GM19025 (cell line): ENCODE measurements around the gene CCDC122.
A peak's percentile ranks its signal among the peaks of the same experiment; 100 is the strongest.

Experiments used
- ATAC-seq: cut with Tn5 transposase; IDR thresholded peaks from one replicate; pipeline ENCODE4 v1.9.1; 2021; ENCODE audit warnings: mild to moderate bottlenecking, low read depth, moderate library complexity; ENCODE audit not compliant: unreplicated experiment

The CCDC122 gene

DNA sequence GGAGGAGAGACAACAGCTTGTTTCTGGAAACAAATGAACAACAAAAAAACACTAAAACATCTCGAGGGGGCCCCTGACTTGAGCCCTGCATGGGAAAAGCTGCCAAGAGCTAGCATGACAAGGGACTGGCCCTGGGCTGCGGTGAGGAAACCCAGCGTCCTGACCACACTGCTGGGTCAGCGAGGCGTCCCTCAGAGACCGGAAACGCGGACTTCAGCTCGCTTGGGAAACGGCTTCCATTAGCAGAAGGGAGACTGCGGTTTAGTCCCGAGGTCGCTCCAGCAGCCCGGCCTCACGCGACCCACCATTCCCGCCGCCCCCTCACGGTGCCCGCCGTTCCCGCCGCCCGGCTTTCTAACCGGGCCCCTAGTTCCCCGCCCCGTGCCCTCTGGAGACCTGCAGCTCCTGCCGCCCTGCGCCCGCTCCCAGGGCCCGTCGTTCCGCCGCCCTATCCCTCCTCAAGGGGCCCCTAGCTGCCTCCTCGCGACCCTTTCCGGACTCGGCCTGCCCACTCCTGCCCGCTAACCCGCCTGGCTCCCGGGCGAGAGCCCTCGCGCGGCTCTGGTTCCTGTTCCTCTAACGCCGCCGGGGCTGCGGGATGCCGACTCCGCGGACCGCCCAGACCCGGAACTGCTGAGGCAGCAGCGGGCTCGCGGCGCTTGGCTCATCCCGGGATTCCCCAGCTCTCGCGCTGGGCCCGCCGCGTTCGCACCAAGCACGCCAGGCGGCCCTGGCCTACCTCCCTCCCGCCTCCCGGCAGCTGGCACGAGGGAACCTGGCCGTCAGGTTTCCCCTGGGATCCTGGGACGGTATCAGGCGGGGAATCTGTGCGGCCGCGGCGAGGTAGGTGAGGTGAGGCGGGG lies at the start of gene CCDC122:
Gene CCDC122, minus strand, starts transcription at position 849 of the 863 bp plus-strand sequence. CDS start 10,364 bp downstream, outside the sequence.
- ATAC-seq: peak; percentile 86

DNA sequence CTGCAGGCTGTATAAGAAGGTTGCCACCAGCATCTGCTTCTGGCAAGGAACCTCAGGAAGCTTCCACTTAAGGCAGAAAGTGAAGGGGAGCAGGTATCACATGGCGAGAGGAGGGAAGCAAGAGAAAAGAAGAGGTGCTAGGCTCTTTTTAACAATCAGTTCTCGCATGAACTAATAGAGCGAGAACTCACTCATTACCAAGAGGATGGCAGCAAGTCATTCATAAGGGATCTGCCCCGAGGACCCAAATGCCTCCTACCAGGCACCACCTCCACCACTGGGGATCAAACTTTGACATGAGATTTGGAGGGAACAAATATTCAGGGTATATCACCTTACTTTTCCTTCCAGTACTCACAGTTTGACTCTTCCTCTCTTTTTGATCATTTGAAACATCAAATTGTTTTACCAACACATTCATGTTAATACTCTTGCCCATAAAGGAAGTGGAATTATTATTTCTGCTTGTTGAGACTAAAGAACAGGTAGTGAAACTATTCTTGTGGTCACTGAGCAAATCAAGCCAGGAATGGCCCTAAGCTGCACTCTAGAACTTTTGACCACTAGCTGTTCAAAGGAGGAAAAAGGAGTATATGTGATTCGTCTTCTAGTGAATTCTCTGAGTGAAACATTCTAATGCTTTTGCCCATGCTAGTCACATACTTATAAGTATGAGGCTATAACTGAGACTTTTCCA lies 45.2 kb upstream of the CCDC122 start:
- no peak for ATAC-seq

DNA sequence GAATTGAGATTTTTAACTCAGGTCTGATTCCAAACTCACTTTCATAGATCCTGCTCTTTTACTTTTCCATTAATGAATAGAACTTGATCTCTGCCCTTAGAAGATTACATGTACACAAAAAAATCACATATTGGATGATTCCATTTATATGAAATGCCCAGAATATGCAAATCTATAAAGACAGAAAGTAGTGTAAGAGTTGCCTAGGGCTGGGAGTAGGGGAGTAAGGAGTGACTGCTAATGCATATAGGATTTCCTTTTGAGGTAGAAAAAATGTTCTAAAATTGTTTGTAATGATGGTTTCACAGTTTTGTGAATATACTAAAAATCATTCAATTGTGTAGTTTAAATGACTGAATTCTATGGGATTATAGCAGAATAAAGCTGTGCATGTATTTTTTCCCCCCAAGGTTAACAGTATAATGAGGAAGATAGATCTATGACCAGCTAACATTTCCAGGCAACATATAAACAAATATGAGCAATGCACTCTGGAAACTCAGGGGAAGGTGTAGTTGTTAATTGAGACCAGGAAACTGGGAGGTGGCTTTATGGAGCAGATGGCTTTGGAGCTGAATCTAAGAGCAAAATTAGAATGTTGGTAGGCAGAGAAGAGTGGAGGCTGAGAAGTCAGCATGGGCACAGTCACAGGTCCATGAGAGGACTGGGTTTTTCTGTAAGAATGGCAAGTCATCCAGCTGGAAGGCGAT lies 41.6 kb upstream of the CCDC122 start:
- no peak for ATAC-seq

DNA sequence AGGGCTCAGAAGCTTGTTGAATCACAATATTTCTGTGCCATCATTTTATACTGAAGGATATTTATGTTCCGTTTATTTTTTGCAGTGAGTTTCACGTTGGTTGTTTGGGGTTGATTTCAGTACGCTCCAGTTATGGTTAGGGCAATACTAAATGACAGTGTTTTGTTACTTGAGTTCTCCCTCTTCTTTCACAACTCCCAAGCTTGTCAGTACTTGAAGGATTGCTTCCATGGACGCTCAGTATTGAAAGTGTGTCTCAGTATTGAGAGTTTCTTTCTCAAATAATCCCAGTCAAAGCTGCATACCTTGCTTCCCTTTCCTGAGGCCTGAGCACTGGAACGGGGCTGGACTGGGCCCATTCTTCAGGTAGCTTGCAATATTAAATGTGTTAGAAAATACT lies 39.1 kb upstream of the CCDC122 start:
- ATAC-seq: no peak

DNA sequence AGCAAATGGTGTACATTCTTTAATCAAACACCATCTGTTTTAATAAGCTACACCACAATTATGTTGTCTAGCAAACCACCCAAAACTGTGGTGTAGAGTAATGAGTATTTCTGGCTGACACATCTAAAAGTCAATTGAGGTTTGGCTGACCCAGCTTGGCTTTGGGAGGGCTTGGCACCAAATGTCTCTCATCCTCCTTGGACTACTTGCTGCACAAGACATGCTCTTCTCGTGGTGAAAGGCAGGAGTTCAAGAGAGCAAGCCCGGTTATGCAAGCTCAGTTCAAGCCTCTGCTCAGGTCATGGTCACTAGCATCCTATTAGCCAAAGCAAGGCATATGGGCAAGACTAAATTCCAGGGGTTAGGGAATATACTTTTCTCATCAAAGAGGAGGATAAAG lies 37.3 kb upstream of the CCDC122 start:
- no peak for ATAC-seq

DNA sequence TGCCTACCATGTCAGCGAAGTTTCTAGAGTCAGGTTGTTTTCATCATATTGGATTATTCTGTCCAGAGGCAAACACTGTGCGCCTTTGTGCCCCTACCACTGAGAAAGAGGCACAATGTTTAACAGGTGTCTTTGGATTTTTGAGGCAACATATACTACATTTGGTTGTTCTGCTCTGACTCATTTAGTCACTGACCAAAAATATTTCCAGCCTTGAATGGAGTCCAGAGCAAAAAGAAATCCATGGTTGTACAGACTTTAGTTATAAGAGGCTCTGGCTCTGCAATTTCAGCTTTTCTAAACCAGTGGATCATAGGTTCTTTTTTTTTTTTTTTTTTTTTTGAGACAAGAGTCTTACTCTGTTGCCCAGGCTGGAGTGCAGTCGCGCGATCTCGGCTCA lies 35.9 kb upstream of the CCDC122 start:
- ATAC-seq: no peak

DNA sequence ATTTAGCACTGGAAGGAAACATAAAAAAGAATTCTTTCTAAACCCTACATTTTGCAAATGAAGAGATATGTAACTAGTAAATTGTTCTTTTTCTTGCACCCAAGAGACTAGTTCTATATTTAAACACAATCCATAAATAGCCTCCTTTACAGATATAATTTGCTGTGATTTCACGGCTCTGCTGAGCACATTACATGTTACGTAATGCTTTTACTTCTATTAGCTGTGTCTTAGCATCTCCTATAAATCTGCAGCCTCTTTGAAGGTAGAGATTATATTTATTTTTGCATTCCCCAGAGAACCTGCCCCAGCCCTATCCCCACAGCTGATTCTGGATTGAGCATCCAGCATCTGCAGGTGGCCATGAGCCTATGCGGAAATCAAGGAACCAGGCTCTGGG lies 32.3 kb upstream of the CCDC122 start:
- no peak for ATAC-seq

DNA sequence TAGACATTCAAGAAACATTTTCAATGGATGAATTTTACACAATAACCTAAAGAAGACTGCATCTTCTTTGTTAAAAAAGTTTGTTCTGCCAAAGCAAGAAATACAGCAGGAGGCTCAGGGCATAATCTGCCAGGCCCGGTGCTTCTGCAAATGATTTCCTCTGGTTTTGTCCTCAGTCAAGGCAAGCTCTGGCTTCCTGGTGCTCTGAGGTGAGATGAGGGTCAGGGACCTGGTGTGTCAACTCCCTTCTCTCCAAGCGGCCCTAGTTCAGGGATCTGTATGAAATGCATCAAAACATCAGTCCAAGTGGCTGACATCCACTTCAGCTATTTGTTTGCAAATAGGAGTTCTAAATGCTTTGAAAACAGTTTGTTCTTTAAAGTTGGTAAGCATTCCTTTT lies 31.7 kb upstream of the CCDC122 start:
- no peak for ATAC-seq

DNA sequence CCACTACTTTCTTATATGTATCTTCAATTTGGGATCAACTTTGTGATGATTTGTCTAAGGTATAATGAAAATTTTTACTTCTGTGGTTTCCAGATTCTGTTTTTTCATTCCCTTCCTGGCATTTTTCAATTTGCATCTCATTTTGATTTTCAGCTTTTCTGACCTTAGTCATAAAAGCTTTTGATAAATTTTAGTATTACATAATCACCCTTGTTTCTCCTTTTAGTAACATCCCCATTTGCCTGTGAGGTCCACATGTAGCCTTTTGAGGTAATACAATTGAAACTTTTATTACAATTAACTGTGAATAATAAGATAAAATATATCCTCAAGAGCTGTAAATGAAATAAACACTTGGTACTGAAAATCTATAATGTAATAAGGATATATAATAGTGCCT lies 31.3 kb upstream of the CCDC122 start:
- ATAC-seq: no peak

DNA sequence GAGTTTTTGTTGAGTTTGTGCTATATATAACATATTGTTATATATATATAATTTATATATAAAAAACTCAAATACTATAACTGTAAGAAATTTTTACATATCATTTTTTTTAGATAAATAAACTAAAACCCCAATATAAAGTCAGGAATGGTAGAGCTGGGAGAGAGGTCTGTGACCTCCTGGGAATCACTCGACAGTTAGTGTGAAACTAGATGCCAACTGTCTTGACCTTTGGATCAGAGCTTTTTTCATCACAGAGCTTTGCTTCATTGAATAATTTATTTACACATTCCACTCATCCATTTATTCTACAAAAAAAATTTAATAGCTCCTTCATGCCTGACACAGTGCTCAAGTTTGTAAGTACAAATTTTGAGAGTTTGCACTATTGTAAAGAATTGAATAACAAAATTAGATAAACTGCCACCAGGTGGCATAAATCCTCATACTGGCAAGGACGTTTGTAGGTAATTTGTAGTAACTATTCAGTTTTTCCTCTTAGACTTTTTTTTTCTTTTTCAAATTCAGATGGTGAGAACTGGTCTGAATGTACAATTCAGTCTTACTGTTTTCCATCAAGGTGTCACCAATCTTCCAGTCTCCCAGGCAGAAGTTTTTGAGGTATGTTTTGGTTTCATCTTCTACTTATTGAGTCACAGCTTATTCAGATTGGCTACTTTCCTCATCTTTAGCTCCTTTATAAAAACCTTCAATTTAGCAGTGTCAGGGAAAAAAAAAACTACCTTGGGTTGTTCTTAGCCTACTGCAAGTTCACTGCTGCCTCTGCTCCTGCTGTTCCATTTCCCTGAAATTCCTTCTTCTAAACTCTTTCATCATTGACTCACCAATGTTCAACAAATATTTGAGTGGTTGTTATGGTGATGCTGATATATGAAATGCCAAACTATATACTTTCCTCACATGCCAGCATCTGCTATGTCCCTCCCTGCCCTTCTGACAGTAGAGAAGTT lies 28.9 kb upstream of the CCDC122 start:
- no peak for ATAC-seq

DNA sequence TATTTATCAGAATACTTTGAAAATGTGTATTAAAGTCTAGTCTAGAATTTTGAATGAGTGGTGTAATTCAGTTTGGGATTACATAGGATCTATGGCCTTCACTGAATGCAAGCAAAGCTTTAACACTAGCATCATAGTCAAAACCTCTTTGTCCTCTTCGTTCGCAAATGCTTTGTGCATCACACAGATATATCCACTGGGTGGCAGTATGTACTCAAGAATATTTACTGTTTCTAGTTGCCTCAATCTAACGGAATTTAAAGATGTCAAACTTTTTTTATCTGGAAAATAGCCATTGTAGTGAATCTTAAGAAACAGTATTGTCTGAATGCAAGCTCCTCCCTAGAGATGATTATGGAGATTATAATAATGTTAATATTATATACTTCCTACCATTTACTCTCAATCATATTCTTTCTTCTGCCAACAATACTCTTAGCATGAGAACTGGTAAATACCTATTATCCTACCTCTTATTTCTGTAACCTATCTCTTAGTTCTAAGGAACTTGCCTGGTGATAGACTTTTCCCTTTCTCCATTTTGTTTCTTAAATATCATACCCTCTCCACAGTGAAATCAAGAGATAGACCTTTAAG lies 26.0 kb upstream of the CCDC122 start:
- no peak for ATAC-seq

DNA sequence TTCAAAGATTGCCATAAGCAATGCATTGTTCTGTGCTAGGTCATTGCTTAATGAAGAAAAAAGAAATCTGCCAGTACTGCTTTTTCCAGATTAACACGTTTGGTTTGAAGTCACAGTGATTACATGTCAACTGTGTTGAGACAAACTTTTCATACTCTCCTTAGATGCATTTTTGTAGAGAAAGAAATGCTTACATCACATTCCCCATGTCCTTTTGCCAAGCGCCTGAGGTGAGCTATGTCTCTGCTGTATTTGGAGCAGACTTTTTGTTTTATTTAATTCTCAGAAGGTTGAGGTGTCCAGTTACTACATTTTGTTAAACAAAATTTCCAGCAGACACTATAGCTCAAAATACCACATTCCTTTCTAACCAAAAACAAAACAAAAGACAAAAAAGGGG lies 16.4 kb upstream of the CCDC122 start:
- ATAC-seq: no peak

DNA sequence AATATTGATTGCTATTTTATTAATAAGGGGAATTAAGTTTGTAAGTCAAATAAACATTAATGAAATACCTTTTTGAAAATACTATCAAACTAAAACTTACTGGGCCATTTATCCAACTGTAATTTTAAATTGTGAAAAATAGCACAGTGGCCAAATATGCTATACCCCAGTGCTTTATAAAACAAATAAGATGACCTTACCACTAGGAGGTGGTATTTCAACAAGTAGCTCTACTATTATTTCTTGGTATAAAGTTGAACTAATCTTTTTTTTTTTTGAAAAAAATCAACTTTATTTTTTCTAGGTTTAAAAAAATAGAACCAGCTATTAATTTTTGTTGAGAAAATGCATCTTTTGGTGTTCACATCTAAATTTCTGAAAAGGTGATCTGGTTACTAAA lies 14.9 kb upstream of the CCDC122 start:
- no peak for ATAC-seq

DNA sequence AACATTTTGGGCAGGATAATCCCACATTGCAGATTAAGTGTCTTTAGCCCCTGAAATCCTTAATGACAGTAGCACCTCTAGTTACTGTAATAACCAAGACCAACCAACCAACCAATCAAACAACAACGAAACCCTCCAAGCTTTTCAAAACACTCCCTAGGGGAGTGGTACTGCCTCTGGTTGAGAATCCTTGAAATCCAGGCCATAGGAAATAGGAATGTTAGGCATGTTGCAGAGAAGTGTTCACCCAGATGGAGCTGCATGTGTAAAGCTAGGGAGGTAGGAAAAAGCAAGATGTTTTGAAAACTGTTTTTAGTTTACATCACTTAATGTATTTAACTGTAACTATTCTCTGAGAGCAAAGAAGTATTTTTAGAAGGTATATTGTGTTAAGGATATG lies 4.7 kb upstream of the CCDC122 start:
- ATAC-seq: no peak

DNA sequence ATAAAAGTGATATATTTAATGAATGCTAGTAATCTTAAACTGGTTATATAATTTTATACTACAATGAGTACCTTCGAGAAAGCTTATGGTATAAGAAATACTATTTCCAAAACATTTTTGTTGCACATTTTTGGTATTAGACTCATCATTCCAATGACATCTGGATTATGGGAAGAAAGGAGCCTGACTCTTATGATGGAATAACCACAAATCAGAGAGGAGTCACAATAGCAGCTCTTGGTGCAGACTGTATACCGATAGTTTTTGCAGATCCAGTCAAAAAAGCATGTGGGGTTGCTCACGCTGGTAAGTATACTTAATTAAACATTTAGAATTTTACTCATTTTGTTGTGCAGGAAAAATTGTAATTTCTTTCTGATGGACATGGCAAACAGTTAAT lies 4.1 kb upstream of the CCDC122 start:
- ATAC-seq: no peak

DNA sequence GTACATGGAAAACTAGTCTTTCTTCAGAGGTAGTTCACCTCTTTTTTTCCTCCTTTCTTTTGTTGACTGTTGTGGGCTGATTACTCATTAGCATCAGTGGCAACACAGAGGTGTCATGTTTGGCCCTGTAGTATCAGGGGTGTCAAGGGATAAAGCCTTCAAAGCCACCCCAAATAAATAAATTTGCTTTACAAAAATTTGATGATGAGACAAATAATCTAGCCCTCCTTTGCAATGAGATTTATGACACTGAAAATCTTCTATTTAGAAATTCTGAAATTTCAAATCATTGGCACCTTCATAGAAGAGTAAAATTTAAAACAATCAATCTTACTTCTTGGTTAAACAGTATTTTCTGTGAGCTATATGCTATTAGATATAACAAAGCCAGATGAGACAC lies 2.0 kb upstream of the CCDC122 start:
- ATAC-seq: no peak

DNA sequence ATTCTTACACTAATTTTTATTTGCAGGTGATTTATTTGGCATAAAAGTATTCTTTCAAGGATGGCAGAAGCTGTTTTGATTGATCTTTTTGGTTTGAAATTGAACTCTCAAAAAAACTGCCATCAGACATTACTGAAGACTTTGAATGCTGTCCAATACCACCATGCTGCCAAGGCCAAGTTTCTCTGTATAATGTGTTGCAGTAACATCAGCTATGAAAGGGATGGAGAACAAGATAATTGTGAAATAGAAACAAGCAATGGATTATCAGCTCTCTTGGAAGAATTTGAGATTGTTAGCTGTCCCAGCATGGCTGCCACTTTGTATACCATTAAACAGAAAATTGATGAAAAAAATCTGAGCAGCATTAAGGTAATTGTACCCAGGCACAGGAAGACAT lies 1.4 kb upstream of the CCDC122 start:
- no peak for ATAC-seq

DNA sequence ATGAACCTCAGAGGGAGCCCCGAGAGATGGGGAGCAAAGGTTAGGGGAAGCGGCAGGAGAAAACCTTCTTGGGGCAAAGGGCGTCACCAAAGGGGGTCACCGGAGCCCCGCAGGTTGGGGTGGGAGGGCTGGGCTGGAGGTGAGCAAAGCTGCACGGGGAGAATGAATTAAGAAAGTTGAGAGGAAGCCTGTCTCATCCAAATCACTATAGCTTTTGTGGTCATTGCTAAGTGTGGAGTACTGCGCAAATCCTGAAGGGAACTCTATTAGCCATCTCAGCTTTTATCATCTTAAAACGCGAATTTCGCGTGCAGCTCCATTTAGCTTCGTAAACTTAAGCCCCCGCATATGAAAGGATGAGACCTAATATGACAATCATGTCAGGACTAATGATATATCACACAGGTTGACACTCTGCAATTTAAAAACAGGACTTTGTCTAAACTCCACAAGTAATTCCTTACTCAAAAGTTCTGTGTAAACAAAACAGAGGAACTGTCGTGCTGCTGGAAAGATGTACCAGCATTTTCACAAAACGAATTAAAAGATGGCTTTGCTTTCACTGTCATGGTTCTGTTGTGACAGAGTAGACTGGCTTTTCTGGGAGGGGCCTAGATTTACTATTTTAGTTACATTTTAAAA lies 795 bp upstream of the CCDC122 start:
- no peak for ATAC-seq

DNA sequence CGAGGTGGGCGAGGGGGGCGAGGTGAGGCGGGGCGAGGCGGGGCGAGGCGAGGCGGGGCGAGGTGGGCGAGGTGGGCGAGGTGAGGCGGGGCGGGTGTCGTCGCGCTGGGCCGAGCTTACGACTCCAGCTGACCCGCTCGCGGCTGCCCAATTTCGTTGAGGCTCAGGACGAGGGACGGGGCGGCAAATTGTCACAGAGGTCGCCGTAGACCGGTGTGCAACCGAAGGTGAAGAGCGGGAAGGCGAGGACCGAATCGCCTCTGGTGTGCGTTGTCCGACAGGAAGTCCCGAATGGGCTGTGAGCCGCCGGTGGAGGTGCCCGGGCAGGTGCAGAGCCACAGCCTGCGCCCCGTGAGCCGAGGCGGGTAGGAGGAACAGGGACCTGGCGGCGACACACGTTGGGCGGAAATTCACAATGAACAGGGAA lies 228 bp upstream of the CCDC122 start, which contains the start of gene LACC1:
Gene LACC1, plus strand, starts transcription at position 150 of the 427 bp plus-strand sequence. CDS start 1,082 bp downstream, outside the sequence.
- ATAC-seq: peak; percentile 17
